ENCODE results near the gene PRKD1.

Gene PRKD1

GRCh38 chr14:29815016-29815674 is 112.5 kb downstream of the PRKD1 start:
- no peak overlapping the region for H3K27ac ChIP-seq (ENCODE audit: low read depth, low read length, severe bottlenecking)
- H3K4me1 ChIP-seq (ENCODE audit: control insufficient read depth, insufficient read depth, low read length, poor library complexity, severe bottlenecking): no peaks in the 10 kb centered on the region
- WGBS, 2 experiments (ENCODE audit: insufficient coverage in 2 of 2): 90 to 91% methylated on average over 1 to 2 of the region's 4 CpGs
- H3K36me3 ChIP-seq (ENCODE audit: control insufficient read depth, insufficient read depth, low read length): no peaks in the 10 kb centered on the region
- H3K9me3 ChIP-seq (ENCODE audit: control insufficient read depth, low read length): no peaks in the 10 kb centered on the region
- H3K4me3 ChIP-seq (ENCODE audit: extremely low read depth, insufficient read depth, low read length, poor library complexity, severe bottlenecking): no peak overlapping the region

DNA sequence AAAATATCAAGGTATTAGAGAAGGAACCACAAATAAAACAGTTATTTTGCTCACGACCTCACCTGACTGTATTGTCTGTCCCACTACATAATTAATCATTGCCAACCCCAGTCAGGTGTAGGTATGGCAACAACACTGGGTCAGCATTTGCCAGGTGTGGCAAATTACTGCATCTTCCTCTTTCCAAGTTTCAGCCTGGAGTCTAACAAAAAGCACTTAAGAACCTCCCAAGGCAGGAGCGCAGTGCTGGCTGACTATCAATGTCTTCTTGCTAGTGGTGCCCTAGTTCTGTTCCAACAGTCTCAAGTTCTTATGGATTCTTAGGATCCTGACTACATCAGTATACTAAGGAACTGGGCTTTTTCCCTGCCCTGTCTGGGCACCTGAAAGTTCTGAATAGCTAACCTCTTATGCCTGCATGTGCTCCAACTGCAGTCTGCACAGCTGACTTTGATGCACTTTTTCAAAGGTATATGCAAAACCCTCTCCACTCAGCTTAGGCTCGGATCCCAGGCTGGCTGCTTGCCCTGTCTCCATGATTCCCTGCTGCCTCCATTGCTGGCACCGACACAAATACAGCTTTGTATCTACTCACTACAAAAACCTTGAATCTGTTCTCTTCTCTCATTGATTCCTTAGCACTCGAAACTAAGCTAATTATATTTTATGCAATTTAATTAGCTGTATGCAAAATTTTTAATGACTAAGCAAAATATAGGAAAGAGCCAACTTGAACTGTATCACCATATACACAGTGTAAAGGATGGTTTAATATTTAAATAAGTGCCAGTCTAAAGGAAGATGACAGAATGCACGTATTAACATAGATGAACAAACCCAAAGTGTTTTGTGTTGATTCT is 113.3 kb downstream of the PRKD1 start:
- Histone ChIP-seq H3K9me3 (ENCODE audit: control insufficient read depth, low read length) (no peaks in the 10 kb centered on the region), H3K4me3 (ENCODE audit: extremely low read depth, insufficient read depth, low read length, poor library complexity, severe bottlenecking) (no peak overlapping the region), H3K27ac (ENCODE audit: low read depth, low read length, severe bottlenecking) (no peak overlapping the region), H3K36me3 (ENCODE audit: control insufficient read depth, insufficient read depth, low read length) (no peaks in the 10 kb centered on the region), H3K4me1 (ENCODE audit: control insufficient read depth, insufficient read depth, low read length, poor library complexity, severe bottlenecking) (no peaks in the 10 kb centered on the region)
- WGBS, 2 experiments (ENCODE audit: insufficient coverage in 2 of 2): 89 to 96% methylated on average over 3 to 5 of the region's 6 CpGs

- no peak overlapping the region for H3K4me3 ChIP-seq (ENCODE audit: extremely low read depth, insufficient read depth, low read length, poor library complexity, severe bottlenecking)
- no peaks in the 10 kb centered on the region for H3K4me1 ChIP-seq (ENCODE audit: control insufficient read depth, insufficient read depth, low read length, poor library complexity, severe bottlenecking)
- H3K27ac ChIP-seq (ENCODE audit: low read depth, low read length, severe bottlenecking): no peak overlapping the region
- H3K9me3 ChIP-seq (ENCODE audit: control insufficient read depth, low read length): no peaks in the 10 kb centered on the region
- H3K36me3 ChIP-seq (ENCODE audit: control insufficient read depth, insufficient read depth, low read length): no peaks in the 10 kb centered on the region
Observed at GRCh38 chr14:29810682-29811081, 117.0 kb downstream of the PRKD1 start.

- 83 to 88% methylated on average over 2 of the region's 3 CpGs for WGBS, 2 experiments (ENCODE audit: insufficient coverage in 2 of 2)
- Histone ChIP-seq H3K36me3 (ENCODE audit: control insufficient read depth, insufficient read depth, low read length) (no peaks in the 10 kb centered on the region), H3K4me3 (ENCODE audit: extremely low read depth, insufficient read depth, low read length, poor library complexity, severe bottlenecking) (no peak overlapping the region), H3K9me3 (ENCODE audit: control insufficient read depth, low read length) (no peaks in the 10 kb centered on the region), H3K27ac (ENCODE audit: low read depth, low read length, severe bottlenecking) (no peak overlapping the region), H3K4me1 (ENCODE audit: control insufficient read depth, insufficient read depth, low read length, poor library complexity, severe bottlenecking) (no peaks in the 10 kb centered on the region)
Observed at GRCh38 chr14:29810064-29810463, 117.6 kb downstream of the PRKD1 start.

- no peak overlapping the region for H3K4me3 ChIP-seq (ENCODE audit: extremely low read depth, insufficient read depth, low read length, poor library complexity, severe bottlenecking)
- WGBS, 2 experiments (ENCODE audit: insufficient coverage in 2 of 2): 70 to 78% methylated on average over 1 of the region's 1 CpG
- H3K36me3 ChIP-seq (ENCODE audit: control insufficient read depth, insufficient read depth, low read length): no peaks in the 10 kb centered on the region
- no peaks in the 10 kb centered on the region for H3K9me3 ChIP-seq (ENCODE audit: control insufficient read depth, low read length)
- peak overlapping the region; percentile 33 for H3K27ac ChIP-seq (ENCODE audit: low read depth, low read length, severe bottlenecking)
- no peaks in the 10 kb centered on the region for H3K4me1 ChIP-seq (ENCODE audit: control insufficient read depth, insufficient read depth, low read length, poor library complexity, severe bottlenecking)
Observed at GRCh38 chr14:29806124-29806517, 121.5 kb downstream of the PRKD1 start.

- Histone ChIP-seq H3K4me3 (ENCODE audit: extremely low read depth, insufficient read depth, low read length, poor library complexity, severe bottlenecking) (no peak overlapping the region), H3K27ac (ENCODE audit: low read depth, low read length, severe bottlenecking) (peak overlapping the region; percentile 33)
- 50 to 100% methylated on average over 1 of the region's 4 CpGs for WGBS, 2 experiments (ENCODE audit: insufficient coverage in 2 of 2)
Observed at GRCh38 chr14:29805415-29806123, 122.1 kb downstream of the PRKD1 start.

GRCh38 chr14:29804481-29805266 is 123.0 kb downstream of the PRKD1 start:
- H3K4me1 ChIP-seq (ENCODE audit: control insufficient read depth, insufficient read depth, low read length, poor library complexity, severe bottlenecking): no peaks in the 10 kb centered on the region
- no peaks in the 10 kb centered on the region for H3K9me3 ChIP-seq (ENCODE audit: control insufficient read depth, low read length)
- 83% methylated on average over 1 of the region's 3 CpGs; no CpG with 5 or more reads in 1 of the 2 experiments for WGBS, 2 experiments (ENCODE audit: insufficient coverage in 2 of 2)
- no peaks in the 10 kb centered on the region for H3K36me3 ChIP-seq (ENCODE audit: control insufficient read depth, insufficient read depth, low read length)
- no peak overlapping the region for H3K27ac ChIP-seq (ENCODE audit: low read depth, low read length, severe bottlenecking)
- H3K4me3 ChIP-seq (ENCODE audit: extremely low read depth, insufficient read depth, low read length, poor library complexity, severe bottlenecking): no peak overlapping the region

More at GRCh38 chr14:29805415-29806123, 122.1 kb downstream of the PRKD1 start:
- no peaks in the 10 kb centered on the region for H3K36me3 ChIP-seq (ENCODE audit: control insufficient read depth, insufficient read depth, low read length)
- H3K4me1 ChIP-seq (ENCODE audit: control insufficient read depth, insufficient read depth, low read length, poor library complexity, severe bottlenecking): no peaks in the 10 kb centered on the region
- H3K9me3 ChIP-seq (ENCODE audit: control insufficient read depth, low read length): no peaks in the 10 kb centered on the region

- no peaks in the 10 kb centered on the region for H3K4me1 ChIP-seq (ENCODE audit: control insufficient read depth, insufficient read depth, low read length, poor library complexity, severe bottlenecking)
- no peak overlapping the region for H3K27ac ChIP-seq (ENCODE audit: low read depth, low read length, severe bottlenecking)
- H3K36me3 ChIP-seq (ENCODE audit: control insufficient read depth, insufficient read depth, low read length): no peaks in the 10 kb centered on the region
- no peak overlapping the region for H3K4me3 ChIP-seq (ENCODE audit: extremely low read depth, insufficient read depth, low read length, poor library complexity, severe bottlenecking)
- no peaks in the 10 kb centered on the region for H3K9me3 ChIP-seq (ENCODE audit: control insufficient read depth, low read length)
Observed at GRCh38 chr14:29803045-29803444, 124.6 kb downstream of the PRKD1 start.

GRCh38 chr14:29802211-29802610 is 125.4 kb downstream of the PRKD1 start:
- Histone ChIP-seq H3K27ac (ENCODE audit: low read depth, low read length, severe bottlenecking) (no peak overlapping the region), H3K36me3 (ENCODE audit: control insufficient read depth, insufficient read depth, low read length) (no peaks in the 10 kb centered on the region), H3K4me1 (ENCODE audit: control insufficient read depth, insufficient read depth, low read length, poor library complexity, severe bottlenecking) (no peaks in the 10 kb centered on the region), H3K4me3 (ENCODE audit: extremely low read depth, insufficient read depth, low read length, poor library complexity, severe bottlenecking) (no peak overlapping the region), H3K9me3 (ENCODE audit: control insufficient read depth, low read length) (no peaks in the 10 kb centered on the region)

- Histone ChIP-seq H3K9me3 (ENCODE audit: control insufficient read depth, low read length) (no peaks in the 10 kb centered on the region), H3K4me3 (ENCODE audit: extremely low read depth, insufficient read depth, low read length, poor library complexity, severe bottlenecking) (no peak overlapping the region), H3K4me1 (ENCODE audit: control insufficient read depth, insufficient read depth, low read length, poor library complexity, severe bottlenecking) (no peaks in the 10 kb centered on the region), H3K36me3 (ENCODE audit: control insufficient read depth, insufficient read depth, low read length) (no peaks in the 10 kb centered on the region), H3K27ac (ENCODE audit: low read depth, low read length, severe bottlenecking) (no peak overlapping the region)
Observed at GRCh38 chr14:29800961-29801360, 126.7 kb downstream of the PRKD1 start.
